Hepatocyte (in vitro differentiated cells): Measurements from ENCODE around the gene C4orf51. TPM values are rescaled to one million over a fixed set of nuclear protein-coding genes. Genes with fewer than 3 reads are reported as not detected.

Experiments used
- DNase-seq: peaks from one replicate; pipeline ENCODE4 v3.0.0-alpha.2; 2016; ENCODE audit warnings: low spot score
- H2AFZ ChIP-seq: fragments of 200-600 bp; sonication (generic); 2 replicates; pipeline ENCODE4 v1.6.0; 2016; ENCODE audit warnings: antibody characterized with exemption, mild to moderate bottlenecking
- H3K27ac ChIP-seq: fragments of 200-600 bp; sonication (generic); 2 replicates; pipeline ENCODE4 v1.5.1; 2016; ENCODE audit warnings: mild to moderate bottlenecking
- H3K27me3 ChIP-seq: fragments of 200-600 bp; sonication (generic); 2 replicates; pipeline ENCODE4 v1.6.1; 2016
- H3K36me3 ChIP-seq: fragments of 200-600 bp; sonication (generic); replicated peaks from 2 replicates; pipeline ENCODE4 v1.5.1; 2016; ENCODE audit warnings: low read depth; ENCODE audit not compliant: insufficient read depth
- H3K4me1 ChIP-seq: fragments of 200-600 bp; sonication (generic); 2 replicates; pipeline ENCODE4 v1.5.1; 2016; ENCODE audit warnings: mild to moderate bottlenecking, moderate library complexity; ENCODE audit not compliant: insufficient read depth
- H3K4me2 ChIP-seq: fragments of 200-600 bp; sonication (generic); 2 replicates; pipeline ENCODE4 v1.6.0; 2016
- H3K4me3 ChIP-seq: fragments of 200-600 bp; sonication (generic); 2 replicates; pipeline ENCODE4 v1.5.1; 2016; ENCODE audit warnings: mild to moderate bottlenecking
- H3K79me2 ChIP-seq: fragments of 200-600 bp; sonication (generic); 2 replicates; pipeline ENCODE4 v1.6.0; 2017; ENCODE audit warnings: mild to moderate bottlenecking
- H3K9me2 ChIP-seq: fragments of 200-600 bp; sonication (generic); replicated peaks from 2 replicates; pipeline ENCODE4 v1.6.0; 2017; ENCODE audit warnings: mild to moderate bottlenecking; ENCODE audit not compliant: insufficient read depth
- H3K9me3 ChIP-seq: fragments of 200-600 bp; sonication (generic); 2 replicates; pipeline ENCODE4 v1.5.1; 2016; ENCODE audit warnings: low read depth, mild to moderate bottlenecking
- H4K20me1 ChIP-seq: fragments of 200-600 bp; sonication (generic); 2 replicates; pipeline ENCODE4 v1.6.0; 2016; ENCODE audit warnings: mild to moderate bottlenecking; ENCODE audit not compliant: insufficient read depth, poor library complexity, severe bottlenecking
- CTCF ChIP-seq: fragments of 200-600 bp; sonication (generic); IDR thresholded peaks from 2 replicates; pipeline ENCODE4 v1.5.1; 2016; ENCODE audit warnings: antibody characterized with exemption, mild to moderate bottlenecking; ENCODE audit not compliant: poor library complexity
- EZH2 ChIP-seq: fragments of 200-600 bp; sonication (generic); IDR thresholded peaks from 2 replicates; pipeline ENCODE4 v1.6.1; 2016; ENCODE audit warnings: antibody characterized with exemption, mild to moderate bottlenecking, borderline replicate concordance
- EZH2phosphoT487 ChIP-seq: fragments of 200-600 bp; sonication (generic); IDR thresholded peaks from one replicate; pipeline ENCODE4 v1.6.1; 2018; ENCODE audit warnings: antibody characterized with exemption, mild to moderate bottlenecking, low read depth, moderate library complexity; ENCODE audit not compliant: unreplicated experiment, severe bottlenecking
- WGBS: methylation state at CpG from one replicate; pipeline ENCODE4 v1.1.6; 2016; ENCODE audit warnings: low lambda C conversion rate; ENCODE audit errors: missing lambda C conversion rate; 5-methylcytosine and 5-hydroxymethylcytosine counted together
- polyA plus RNA-seq: library from polyadenylated mRNA; unstranded; fragments of >200 nt; fragmentation: Nextera tagmentation; extraction: Ambion mirVana; gene quantifications from 2 replicates; pipeline ENCODE4 v1.2.1, GENCODE V29; 2016
- total RNA-seq: library from RNA; depleted of rRNA; stranded (reverse); fragments of >200 nt; gene quantifications from 2 replicates; pipeline ENCODE4 v1.2.3, GENCODE V29; 2014

C4orf51 gene
- total and polyA plus RNA-seq, 2 experiments from 2014 or later = not detected

DNA sequence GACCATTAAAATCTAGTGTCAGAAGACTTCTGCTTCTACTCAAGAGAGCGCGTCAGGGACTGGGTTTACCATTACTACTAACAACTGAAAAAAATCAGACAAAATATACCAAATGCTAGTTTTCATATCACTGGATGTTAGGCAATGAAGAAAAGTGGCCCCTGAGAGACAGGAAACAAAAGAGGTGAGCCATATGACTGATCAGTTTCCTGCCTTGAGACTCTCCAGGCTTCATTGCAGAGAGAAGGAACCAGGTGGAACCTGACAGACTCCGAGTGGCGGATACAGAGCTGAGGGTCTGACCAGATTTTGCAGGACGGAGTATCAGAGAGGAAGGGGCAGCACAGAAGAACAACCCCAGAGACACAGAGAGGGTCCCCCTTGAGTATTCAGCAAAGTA is 86.3 kb downstream of the C4orf51 start:
- H3K27me3 ChIP-seq = no peaks in the 10 kb centered on the region
- TF ChIP-seq EZH2phosphoT487 (no peak), EZH2 (no peak), CTCF (no peak)
- no peaks in the 10 kb centered on the region for H3K9me3 ChIP-seq
- 91% methylated on average over 5 of the region's 5 CpGs for WGBS
- no peak for DNase-seq
- H3K4me2 ChIP-seq = no peak overlapping the region
- no peaks in the 10 kb centered on the region for H3K36me3 ChIP-seq
- no peaks in the 10 kb centered on the region for H4K20me1 ChIP-seq
- no peaks in the 10 kb centered on the region for H3K4me1 ChIP-seq
- H3K27ac ChIP-seq = no peak overlapping the region
- no peak overlapping the region for H3K4me3 ChIP-seq
- no peaks in the 10 kb centered on the region for H3K9me2 ChIP-seq
- no peaks in the 10 kb centered on the region for H3K79me2 ChIP-seq
- H2AFZ ChIP-seq = no peak overlapping the region

GRCh38 chr4:145769450-145770037 is 89.6 kb downstream of the C4orf51 start:
- WGBS = 92% methylated on average over 2 of the region's 2 CpGs
- no peak overlapping the region for H3K4me2 ChIP-seq
- no peak overlapping the region for H3K4me3 ChIP-seq
- H3K27ac ChIP-seq = no peak overlapping the region
- DNase-seq = no peak
- no peaks in the 10 kb centered on the region for H3K9me3 ChIP-seq
- H2AFZ ChIP-seq = no peak overlapping the region
- H3K4me1 ChIP-seq = no peaks in the 10 kb centered on the region
- H3K79me2 ChIP-seq = no peaks in the 10 kb centered on the region
- no peak for TF ChIP-seq CTCF
- TF ChIP-seq EZH2phosphoT487 = no peak
- TF ChIP-seq EZH2 = no peak
- H3K9me2 ChIP-seq = no peaks in the 10 kb centered on the region
- no peaks in the 10 kb centered on the region for H3K36me3 ChIP-seq
- H4K20me1 ChIP-seq = no peaks in the 10 kb centered on the region
- no peaks in the 10 kb centered on the region for H3K27me3 ChIP-seq

- Histone ChIP-seq H2AFZ (no peak overlapping the region), H4K20me1 (no peaks in the 10 kb centered on the region), H3K9me2 (no peaks in the 10 kb centered on the region), H3K27ac (no peak overlapping the region), H3K4me3 (no peak overlapping the region), H3K27me3 (no peaks in the 10 kb centered on the region), H3K36me3 (no peaks in the 10 kb centered on the region), H3K4me1 (no peaks in the 10 kb centered on the region), H3K79me2 (no peaks in the 10 kb centered on the region), H3K9me3 (no peaks in the 10 kb centered on the region), H3K4me2 (no peak overlapping the region)
- 98% methylated on average over 4 of the region's 4 CpGs for WGBS
- DNase-seq = no peak
- no peak for TF ChIP-seq CTCF
- no peak for TF ChIP-seq EZH2phosphoT487
- no peak for TF ChIP-seq EZH2
Observed at GRCh38 chr4:145770124-145770523, 90.2 kb downstream of the C4orf51 start.

DNA sequence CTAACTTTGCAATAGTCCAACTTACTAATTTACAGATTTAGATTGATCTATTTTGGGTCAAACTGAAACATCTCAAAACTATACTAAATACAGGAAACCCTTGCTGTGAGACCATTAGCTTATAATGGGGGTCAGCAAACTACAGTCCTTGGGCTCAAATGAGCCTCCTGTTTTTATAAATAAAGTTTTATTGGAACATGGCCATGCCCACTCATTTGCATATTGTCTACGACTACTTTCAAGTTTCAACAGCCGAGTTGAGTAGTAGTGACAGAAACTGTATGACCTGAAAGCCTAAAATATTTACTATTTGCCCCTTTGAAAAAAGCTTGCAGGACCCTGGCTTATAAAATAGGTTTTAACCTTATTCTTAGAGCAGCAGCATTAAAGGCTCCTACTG is 92.4 kb downstream of the C4orf51 start:
- H3K4me1 ChIP-seq = no peaks in the 10 kb centered on the region
- H2AFZ ChIP-seq = no peak overlapping the region
- no peaks in the 10 kb centered on the region for H3K36me3 ChIP-seq
- no peaks in the 10 kb centered on the region for H3K9me2 ChIP-seq
- H3K9me3 ChIP-seq = no peaks in the 10 kb centered on the region
- no peak for DNase-seq
- H3K27me3 ChIP-seq = no peaks in the 10 kb centered on the region
- no peak for TF ChIP-seq EZH2phosphoT487
- TF ChIP-seq EZH2 = no peak
- TF ChIP-seq CTCF = no peak
- H3K27ac ChIP-seq = no peak overlapping the region
- no peak overlapping the region for H3K4me3 ChIP-seq
- H4K20me1 ChIP-seq = no peaks in the 10 kb centered on the region
- no peak overlapping the region for H3K4me2 ChIP-seq
- 92% methylated on average over 2 of the region's 2 CpGs for WGBS
- H3K79me2 ChIP-seq = no peaks in the 10 kb centered on the region
